GM12878 (cell line): ENCODE measurements around the gene FRMD5. TPM values are rescaled to one million over a fixed set of nuclear protein-coding genes. Genes with fewer than 3 reads are reported as not detected.

Experiments
- ATAC-seq: fragments of 200-7000 bp; cut with Tn5 transposase; 3 replicates; pipeline ENCODE4 v1.9.1; 2020; ENCODE audit warnings: mild to moderate bottlenecking, moderate library complexity
- BruUV-seq: library from RNA; stranded (reverse); fragments of 400-500 nt; replicated peaks from 2 replicates; lab custom pipeline; 2021; lab: Mats Ljungman, UMichigan
- CTCF ChIA-PET: fragments of 300-600 bp; sonication (Branson Sonifier 250); formaldehyde crosslinking; extraction: SDS; loops from one replicate; lab custom pipeline; 2021; ENCODE audit warnings: inconsistent platforms; lab: Yijun Ruan, JAX
- POLR2A ChIA-PET: fragments of 350-600 bp; formaldehyde crosslinking; extraction: SDS; loops from one replicate; lab custom pipeline; 2021; ENCODE audit warnings: inconsistent platforms; lab: Charles Lee
- RAD21 ChIA-PET: fragments of 300-600 bp; sonication (Branson Sonifier 250); formaldehyde crosslinking; loops from one replicate; lab custom pipeline; 2023; ENCODE audit warnings: antibody characterized with exemption; ENCODE audit not compliant: unreplicated experiment; lab: Charles Lee
- SMC1A ChIA-PET: fragments of 300-600 bp; sonication (Branson Sonifier 250); formaldehyde crosslinking; loops from one replicate; lab custom pipeline; 2023; ENCODE audit not compliant: unreplicated experiment, uncharacterized antibody; lab: Charles Lee
- DNase-seq: peaks from one replicate; pipeline ENCODE4 v3.0.0-alpha.2; 2011; ENCODE audit warnings: low read depth, low spot score
- FAIRE-seq: peaks from 3 replicates; lab custom pipeline; 2011; peaks lifted over from hg19 to GRCh38; lab: Jason Lieb, UNC
- H2AFZ ChIP-seq: 2 replicates; pipeline ENCODE4 v1.6.0; 2011; ENCODE audit warnings: low read depth, low read length, control low read depth; ENCODE audit not compliant: control insufficient read depth
- H3K27ac ChIP-seq: 2 replicates; pipeline ENCODE4 v1.5.1; 2011; ENCODE audit warnings: control low read depth; ENCODE audit not compliant: control insufficient read depth, insufficient read depth
- H3K27me3 ChIP-seq, 2 experiments: replicated peaks in 1 of 2; 2 replicates each; pipeline versions ENCODE4 v1.6.0 to v1.6.1; 2011; ENCODE audit warnings: low read length in 1 of 2; ENCODE audit not compliant: control insufficient read depth in 2 of 2, insufficient read depth in 2 of 2
- H3K36me3 ChIP-seq, 2 experiments: 2 replicates each; pipeline ENCODE4 v1.5.1; 2011; ENCODE audit warnings: low read length in 1 of 2; ENCODE audit not compliant: control insufficient read depth in 2 of 2, insufficient read depth in 2 of 2
- H3K4me1 ChIP-seq: 2 replicates; pipeline ENCODE4 v1.6.1; 2011; ENCODE audit warnings: mild to moderate bottlenecking, low read length, moderate library complexity, mixed read lengths; ENCODE audit not compliant: control insufficient read depth, insufficient read depth
- H3K4me2 ChIP-seq: 2 replicates; pipeline ENCODE4 v1.6.0; 2011; ENCODE audit warnings: control low read depth; ENCODE audit not compliant: control insufficient read depth, insufficient read depth
- H3K4me3 ChIP-seq: fragments of 200-600 bp; sonication (generic); 2 replicates; pipeline ENCODE4 v1.5.1; 2016
- H3K79me2 ChIP-seq: 2 replicates; pipeline ENCODE4 v1.6.0; 2011; ENCODE audit warnings: low read length; ENCODE audit not compliant: control insufficient read depth, insufficient read depth
- H3K9ac ChIP-seq: 2 replicates; pipeline ENCODE4 v1.8.0; 2011; ENCODE audit warnings: low read length, control low read depth, mixed read lengths; ENCODE audit not compliant: control insufficient read depth, insufficient read depth
- H3K9me3 ChIP-seq: replicated peaks from 3 replicates; pipeline ENCODE4 v1.5.1; 2011; ENCODE audit warnings: mild to moderate bottlenecking, low read length; ENCODE audit not compliant: control insufficient read depth, insufficient read depth
- H4K20me1 ChIP-seq: 2 replicates; pipeline ENCODE4 v1.6.0; 2011; ENCODE audit not compliant: control insufficient read depth, insufficient read depth
- ATF3 ChIP-seq: IDR thresholded peaks from 2 replicates; pipeline ENCODE4 v1.6.1; 2011; ENCODE audit warnings: low read depth, mild to moderate bottlenecking, low read length, moderate library complexity, borderline replicate concordance; ENCODE audit errors: extremely low read depth
- FOXK2 ChIP-seq: fragments of 450-650 bp; IDR thresholded peaks from 2 replicates; pipeline ENCODE4 v1.6.1; 2017; ENCODE audit warnings: mild to moderate bottlenecking, moderate library complexity
- IRF4 ChIP-seq: IDR thresholded peaks from 2 replicates; pipeline ENCODE4 v1.6.1; 2011; ENCODE audit warnings: low read depth, low read length
- PML ChIP-seq: IDR thresholded peaks from 2 replicates; pipeline ENCODE4 v1.6.1; 2012; ENCODE audit warnings: low read length, inconsistent platforms
- RAD51 ChIP-seq: fragments of 450-650 bp; IDR thresholded peaks from 2 replicates; pipeline ENCODE4 v1.6.1; 2016; ENCODE audit warnings: moderate library complexity, mild to moderate bottlenecking, inconsistent platforms
- REST ChIP-seq: IDR thresholded peaks from 2 replicates; pipeline ENCODE4 v1.6.1; 2012; ENCODE audit warnings: mild to moderate bottlenecking, low read depth, low read length
- SPI1 ChIP-seq: IDR thresholded peaks from 2 replicates; pipeline ENCODE4 v1.6.1; 2011; ENCODE audit warnings: low read depth, mild to moderate bottlenecking, low read length, moderate library complexity, borderline replicate concordance; ENCODE audit not compliant: insufficient read depth
- TCF7 ChIP-seq: IDR thresholded peaks from 2 replicates; pipeline ENCODE4 v1.6.1; 2014; ENCODE audit warnings: antibody characterized with exemption, borderline replicate concordance
- in situ Hi-C: fragments of 300-500 bp; cut with MboI; formaldehyde crosslinking; loops from 9 replicates; pipeline ENCODE4 v1.14.3; 2018; ENCODE audit warnings: mixed read lengths
- intact Hi-C: fragments of 100-400 bp; cut with micrococcal nuclease; formaldehyde crosslinking; loops from one replicate; pipeline ENCODE4 v1.14.2; 2022; ENCODE audit not compliant: unreplicated experiment
- polyA plus RNA-seq, 11 experiments: library from polyadenylated mRNA; depleted of rRNA in 4 of 11; unstranded in 6 of 11; stranded (reverse) in 5 of 11; fragments of >200 nt; fragmentation: Nextera tagmentation in 4 of 11; fragmentation: Illumina TruSeq in 1 of 11; extraction: Ambion mirVana in 4 of 11; extraction: Trizol in 1 of 11; gene quantifications; 1 replicate in 1 of 11; 2 replicates in 10 of 11; pipeline versions ENCODE4 v1.2.1 to v1.2.3, GENCODE V29; 2011 to 2016; ENCODE audit warnings: inconsistent platforms in 2 of 11, missing spikeins in 2 of 11, low read depth in 1 of 11
- total RNA-seq, 4 experiments: library from RNA; depleted of rRNA in 3 of 4; stranded (reverse); fragments of >200 nt in 3 of 4; fragmentation: Illumina TruSeq in 1 of 4; extraction: Trizol in 1 of 4; gene quantifications; 2 replicates each; pipeline versions ENCODE4 v1.2.1 to v1.2.3, GENCODE V29; 2013 to 2021

Gene FRMD5
- total and polyA plus RNA-seq, 10 of the 15 experiments (the other 5 are each of a cell fraction or from before 2014, with no cell fraction given) = 0.26 to 6.4 (median 0.68) TPM; not detected in 1

- no peak for TF ChIP-seq TCF7
Measured at GRCh38 chr15:43968551-43968950, 226.5 kb downstream of the FRMD5 start (continued).

- TF ChIP-seq TCF7 (no peak), SPI1 (no peak), ATF3 (no peak), PML (no peak), IRF4 (no peak), REST (no peak), FOXK2 (no peak), RAD51 (no peak)
- H3K36me3 ChIP-seq = no peaks in the 10 kb centered on the region
- H4K20me1 ChIP-seq = no peaks in the 10 kb centered on the region
- H3K9me3 ChIP-seq = no peaks in the 10 kb centered on the region
- intact Hi-C loops (no loop called here), in situ Hi-C loops (no loop called here)
- no peak overlapping the region for H3K9ac ChIP-seq
- RAD21 ChIA-PET = no interaction called here
- FAIRE-seq (no peak), ATAC-seq (no peak), DNase-seq (no peak)
- H2AFZ ChIP-seq = no peak overlapping the region
- H3K4me3 ChIP-seq = no peak overlapping the region
- H3K4me1 ChIP-seq = no peaks in the 10 kb centered on the region
- POLR2A ChIA-PET = interaction anchor here (0.5 kb wide), 1 partner anchor 88 kb away, joined by 4 read pairs; no protein-coding TSS in a partner anchor
- CTCF ChIA-PET = no interaction called here
- no peak overlapping the region for H3K4me2 ChIP-seq
- BruUV-seq = no TSS peak
- H3K27ac ChIP-seq = no peak overlapping the region
- SMC1A ChIA-PET = no interaction called here
- H3K27me3 ChIP-seq = no peaks in the 10 kb centered on the region
- no peaks in the 10 kb centered on the region for H3K79me2 ChIP-seq
Measured at GRCh38 chr15:43966646-43967045, 228.4 kb downstream of the FRMD5 start.
